ENCODE measurements around the gene CRB3. TPM values are rescaled to one million over a fixed set of nuclear protein-coding genes. Genes with fewer than 3 reads are reported as not detected.

Gene CRB3
- total and polyA plus RNA-seq, 2 experiments from 2014 or later, result 11.8 to 44.4 TPM

DNA sequence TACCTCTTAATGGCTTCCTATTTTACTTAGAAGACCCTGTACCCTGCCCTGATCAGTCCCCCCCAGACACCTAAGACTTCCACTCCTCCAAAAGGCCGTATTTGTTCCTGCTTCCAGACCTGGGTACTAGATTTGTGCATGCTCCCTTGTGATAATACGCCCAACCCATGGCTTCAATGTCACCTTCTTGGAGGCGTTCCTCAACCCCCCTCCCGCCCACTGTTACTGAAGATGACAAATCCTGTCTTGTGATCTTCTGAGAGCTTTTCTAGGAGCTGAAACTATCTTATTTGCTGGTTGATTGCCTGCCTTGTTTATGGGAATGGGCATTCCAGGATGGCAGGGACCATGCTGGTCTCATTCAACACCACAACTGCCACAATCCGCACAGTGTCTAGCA lies 13.9 kb upstream of the CRB3 start (continued):
- no peak for TF ChIP-seq CREB1 (CRISPR knock-in tag; IDR thresholded peaks at IDR 0.05; ENCODE audit: low read depth)
- TF ChIP-seq, protein P1, sequence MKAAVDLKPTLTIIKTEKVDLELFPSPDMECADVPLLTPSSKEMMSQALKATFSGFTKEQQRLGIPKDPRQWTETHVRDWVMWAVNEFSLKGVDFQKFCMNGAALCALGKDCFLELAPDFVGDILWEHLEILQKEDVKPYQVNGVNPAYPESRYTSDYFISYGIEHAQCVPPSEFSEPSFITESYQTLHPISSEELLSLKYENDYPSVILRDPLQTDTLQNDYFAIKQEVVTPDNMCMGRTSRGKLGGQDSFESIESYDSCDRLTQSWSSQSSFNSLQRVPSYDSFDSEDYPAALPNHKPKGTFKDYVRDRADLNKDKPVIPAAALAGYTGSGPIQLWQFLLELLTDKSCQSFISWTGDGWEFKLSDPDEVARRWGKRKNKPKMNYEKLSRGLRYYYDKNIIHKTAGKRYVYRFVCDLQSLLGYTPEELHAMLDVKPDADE (IDR thresholded peaks at IDR 0.05), result no peak

DNA sequence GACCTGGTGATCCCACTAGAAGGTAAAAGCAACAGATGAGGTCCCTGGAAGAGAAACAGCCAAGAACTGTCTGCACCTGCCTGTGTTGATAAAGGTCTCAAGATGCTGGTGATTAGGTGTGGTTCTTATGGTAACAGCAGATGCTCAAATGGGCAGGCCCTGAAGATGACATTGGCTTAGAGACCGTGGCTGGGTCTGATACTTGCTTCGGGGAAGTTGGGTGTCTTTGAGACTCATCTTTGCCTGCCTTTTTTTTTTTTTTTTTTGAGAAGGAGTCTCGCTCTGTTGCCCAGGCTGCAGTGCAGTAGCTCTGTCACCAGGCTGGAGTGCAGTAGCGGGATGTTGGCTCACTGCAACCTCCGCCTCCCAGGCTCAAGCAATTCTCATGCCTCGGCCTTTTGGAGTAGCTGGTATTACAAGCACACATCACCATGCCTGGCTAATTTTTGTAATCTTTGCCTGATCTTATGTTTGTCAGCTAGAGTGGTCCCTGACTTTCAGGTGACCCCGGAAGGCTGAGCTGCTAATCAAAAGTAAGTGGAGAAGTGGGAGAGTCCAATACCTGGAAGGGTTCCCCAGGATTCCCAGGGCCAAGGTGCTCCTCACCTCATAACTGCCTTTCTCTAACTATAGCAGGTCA lies 12.4 kb upstream of the CRB3 start:
- no peak overlapping the region for H3K4me2 ChIP-seq
- no peaks in the 10 kb centered on the region for H3K27me3 ChIP-seq (ENCODE audit: insufficient read depth)
- H3K4me1 Mint-ChIP-seq, result no peaks in the 10 kb centered on the region
- DNase-seq (ENCODE audit: low spot score) (no peak), ATAC-seq (no peak)
- peaks cover 10% of the 10 kb centered on the region; the same call in 2 of the 3 replicates for H3K9me3 Mint-ChIP-seq
- H3F3A ChIP-seq (replicated peaks; ENCODE audit: low read depth), result no peaks in the 10 kb centered on the region
- H2AFZ ChIP-seq, result no peak overlapping the region
- H3K27me3 Mint-ChIP-seq (ENCODE audit: insufficient read depth, low read depth, poor library complexity), result peaks cover 5% of the 10 kb centered on the region
- peaks cover 11% of the 10 kb centered on the region; the same call in 1 of the 2 replicates for H3K36me3 ChIP-seq (ENCODE audit: insufficient read depth)
- H3K4me3 ChIP-seq, result no peak overlapping the region
- no peaks in the 10 kb centered on the region; the same call in 1 of the 2 replicates for H4K20me1 ChIP-seq (replicated peaks; ENCODE audit: insufficient read depth)
- H3K4me3 Mint-ChIP-seq, result no peak overlapping the region
- H3K36me3 Mint-ChIP-seq (ENCODE audit: low read depth), result peaks cover 46% of the 10 kb centered on the region
- H3K27ac Mint-ChIP-seq, result no peak overlapping the region
- no peaks in the 10 kb centered on the region for H3K79me2 ChIP-seq (replicated peaks; ENCODE audit: insufficient read depth)
- TF ChIP-seq JUNB (IDR thresholded peaks at IDR 0.05; ENCODE audit: unreplicated experiment) (no peak), NANOG (IDR thresholded peaks at IDR 0.05; ENCODE audit: borderline replicate concordance) (no peak), ZNF114 (CRISPR knock-in tag; IDR thresholded peaks at IDR 0.05) (no peak), EZH2phosphoT487 (IDR thresholded peaks at IDR 0.05; ENCODE audit: unreplicated experiment) (no peak), ZNF331 (CRISPR knock-in tag; IDR thresholded peaks at IDR 0.05; ENCODE audit: low read depth) (no peak), STAT1 (IDR thresholded peaks at IDR 0.05; ENCODE audit: unreplicated experiment) (no peak)
- TF ChIP-seq, protein P2, sequence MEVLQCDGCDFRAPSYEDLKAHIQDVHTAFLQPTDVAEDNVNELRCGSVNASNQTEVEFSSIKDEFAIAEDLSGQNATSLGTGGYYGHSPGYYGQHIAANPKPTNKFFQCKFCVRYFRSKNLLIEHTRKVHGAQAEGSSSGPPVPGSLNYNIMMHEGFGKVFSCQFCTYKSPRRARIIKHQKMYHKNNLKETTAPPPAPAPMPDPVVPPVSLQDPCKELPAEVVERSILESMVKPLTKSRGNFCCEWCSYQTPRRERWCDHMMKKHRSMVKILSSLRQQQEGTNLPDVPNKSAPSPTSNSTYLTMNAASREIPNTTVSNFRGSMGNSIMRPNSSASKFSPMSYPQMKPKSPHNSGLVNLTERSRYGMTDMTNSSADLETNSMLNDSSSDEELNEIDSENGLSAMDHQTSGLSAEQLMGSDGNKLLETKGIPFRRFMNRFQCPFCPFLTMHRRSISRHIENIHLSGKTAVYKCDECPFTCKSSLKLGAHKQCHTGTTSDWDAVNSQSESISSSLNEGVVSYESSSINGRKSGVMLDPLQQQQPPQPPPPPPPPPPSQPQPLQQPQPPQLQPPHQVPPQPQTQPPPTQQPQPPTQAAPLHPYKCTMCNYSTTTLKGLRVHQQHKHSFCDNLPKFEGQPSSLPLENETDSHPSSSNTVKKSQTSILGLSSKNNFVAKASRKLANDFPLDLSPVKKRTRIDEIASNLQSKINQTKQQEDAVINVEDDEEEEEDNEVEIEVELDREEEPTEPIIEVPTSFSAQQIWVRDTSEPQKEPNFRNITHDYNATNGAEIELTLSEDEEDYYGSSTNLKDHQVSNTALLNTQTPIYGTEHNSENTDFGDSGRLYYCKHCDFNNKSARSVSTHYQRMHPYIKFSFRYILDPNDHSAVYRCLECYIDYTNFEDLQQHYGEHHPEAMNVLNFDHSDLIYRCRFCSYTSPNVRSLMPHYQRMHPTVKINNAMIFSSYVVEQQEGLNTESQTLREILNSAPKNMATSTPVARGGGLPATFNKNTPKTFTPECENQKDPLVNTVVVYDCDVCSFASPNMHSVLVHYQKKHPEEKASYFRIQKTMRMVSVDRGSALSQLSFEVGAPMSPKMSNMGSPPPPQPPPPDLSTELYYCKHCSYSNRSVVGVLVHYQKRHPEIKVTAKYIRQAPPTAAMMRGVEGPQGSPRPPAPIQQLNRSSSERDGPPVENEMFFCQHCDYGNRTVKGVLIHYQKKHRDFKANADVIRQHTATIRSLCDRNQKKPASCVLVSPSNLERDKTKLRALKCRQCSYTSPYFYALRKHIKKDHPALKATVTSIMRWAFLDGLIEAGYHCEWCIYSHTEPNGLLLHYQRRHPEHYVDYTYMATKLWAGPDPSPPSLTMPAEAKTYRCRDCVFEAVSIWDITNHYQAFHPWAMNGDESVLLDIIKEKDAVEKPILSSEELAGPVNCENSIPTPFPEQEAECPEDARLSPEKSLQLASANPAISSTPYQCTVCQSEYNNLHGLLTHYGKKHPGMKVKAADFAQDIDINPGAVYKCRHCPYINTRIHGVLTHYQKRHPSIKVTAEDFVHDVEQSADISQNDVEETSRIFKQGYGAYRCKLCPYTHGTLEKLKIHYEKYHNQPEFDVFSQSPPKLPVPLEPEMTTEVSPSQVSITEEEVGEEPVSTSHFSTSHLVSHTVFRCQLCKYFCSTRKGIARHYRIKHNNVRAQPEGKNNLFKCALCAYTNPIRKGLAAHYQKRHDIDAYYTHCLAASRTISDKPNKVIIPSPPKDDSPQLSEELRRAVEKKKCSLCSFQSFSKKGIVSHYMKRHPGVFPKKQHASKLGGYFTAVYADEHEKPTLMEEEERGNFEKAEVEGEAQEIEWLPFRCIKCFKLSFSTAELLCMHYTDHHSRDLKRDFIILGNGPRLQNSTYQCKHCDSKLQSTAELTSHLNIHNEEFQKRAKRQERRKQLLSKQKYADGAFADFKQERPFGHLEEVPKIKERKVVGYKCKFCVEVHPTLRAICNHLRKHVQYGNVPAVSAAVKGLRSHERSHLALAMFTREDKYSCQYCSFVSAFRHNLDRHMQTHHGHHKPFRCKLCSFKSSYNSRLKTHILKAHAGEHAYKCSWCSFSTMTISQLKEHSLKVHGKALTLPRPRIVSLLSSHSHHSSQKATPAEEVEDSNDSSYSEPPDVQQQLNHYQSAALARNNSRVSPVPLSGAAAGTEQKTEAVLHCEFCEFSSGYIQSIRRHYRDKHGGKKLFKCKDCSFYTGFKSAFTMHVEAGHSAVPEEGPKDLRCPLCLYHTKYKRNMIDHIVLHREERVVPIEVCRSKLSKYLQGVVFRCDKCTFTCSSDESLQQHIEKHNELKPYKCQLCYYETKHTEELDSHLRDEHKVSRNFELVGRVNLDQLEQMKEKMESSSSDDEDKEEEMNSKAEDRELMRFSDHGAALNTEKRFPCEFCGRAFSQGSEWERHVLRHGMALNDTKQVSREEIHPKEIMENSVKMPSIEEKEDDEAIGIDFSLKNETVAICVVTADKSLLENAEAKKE (CRISPR knock-in tag; IDR thresholded peaks at IDR 0.05), result no peak
- TF ChIP-seq, protein P3, sequence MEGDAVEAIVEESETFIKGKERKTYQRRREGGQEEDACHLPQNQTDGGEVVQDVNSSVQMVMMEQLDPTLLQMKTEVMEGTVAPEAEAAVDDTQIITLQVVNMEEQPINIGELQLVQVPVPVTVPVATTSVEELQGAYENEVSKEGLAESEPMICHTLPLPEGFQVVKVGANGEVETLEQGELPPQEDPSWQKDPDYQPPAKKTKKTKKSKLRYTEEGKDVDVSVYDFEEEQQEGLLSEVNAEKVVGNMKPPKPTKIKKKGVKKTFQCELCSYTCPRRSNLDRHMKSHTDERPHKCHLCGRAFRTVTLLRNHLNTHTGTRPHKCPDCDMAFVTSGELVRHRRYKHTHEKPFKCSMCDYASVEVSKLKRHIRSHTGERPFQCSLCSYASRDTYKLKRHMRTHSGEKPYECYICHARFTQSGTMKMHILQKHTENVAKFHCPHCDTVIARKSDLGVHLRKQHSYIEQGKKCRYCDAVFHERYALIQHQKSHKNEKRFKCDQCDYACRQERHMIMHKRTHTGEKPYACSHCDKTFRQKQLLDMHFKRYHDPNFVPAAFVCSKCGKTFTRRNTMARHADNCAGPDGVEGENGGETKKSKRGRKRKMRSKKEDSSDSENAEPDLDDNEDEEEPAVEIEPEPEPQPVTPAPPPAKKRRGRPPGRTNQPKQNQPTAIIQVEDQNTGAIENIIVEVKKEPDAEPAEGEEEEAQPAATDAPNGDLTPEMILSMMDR (conservative IDR thresholded peaks at IDR 0.05; ENCODE audit: low read depth in 2 of 2), result no peak
- H3K27ac ChIP-seq (ENCODE audit: low read depth), result no peak overlapping the region
- no peaks in the 10 kb centered on the region for H3K4me1 ChIP-seq (ENCODE audit: insufficient read depth)
- no peaks in the 10 kb centered on the region for H3K9me2 ChIP-seq (ENCODE audit: insufficient read depth)

All from GM23338 (cell line).